ENCODE data around the gene RASSF1. TPM values are rescaled to one million over a fixed set of nuclear protein-coding genes. Genes with fewer than 3 reads are reported as not detected.

The RASSF1 gene
- total and polyA plus RNA-seq, 2 of the 13 experiments (the other 11 are each of a cell fraction or from before 2014, with no cell fraction given) = 10.2 to 27.5 TPM

DNA sequence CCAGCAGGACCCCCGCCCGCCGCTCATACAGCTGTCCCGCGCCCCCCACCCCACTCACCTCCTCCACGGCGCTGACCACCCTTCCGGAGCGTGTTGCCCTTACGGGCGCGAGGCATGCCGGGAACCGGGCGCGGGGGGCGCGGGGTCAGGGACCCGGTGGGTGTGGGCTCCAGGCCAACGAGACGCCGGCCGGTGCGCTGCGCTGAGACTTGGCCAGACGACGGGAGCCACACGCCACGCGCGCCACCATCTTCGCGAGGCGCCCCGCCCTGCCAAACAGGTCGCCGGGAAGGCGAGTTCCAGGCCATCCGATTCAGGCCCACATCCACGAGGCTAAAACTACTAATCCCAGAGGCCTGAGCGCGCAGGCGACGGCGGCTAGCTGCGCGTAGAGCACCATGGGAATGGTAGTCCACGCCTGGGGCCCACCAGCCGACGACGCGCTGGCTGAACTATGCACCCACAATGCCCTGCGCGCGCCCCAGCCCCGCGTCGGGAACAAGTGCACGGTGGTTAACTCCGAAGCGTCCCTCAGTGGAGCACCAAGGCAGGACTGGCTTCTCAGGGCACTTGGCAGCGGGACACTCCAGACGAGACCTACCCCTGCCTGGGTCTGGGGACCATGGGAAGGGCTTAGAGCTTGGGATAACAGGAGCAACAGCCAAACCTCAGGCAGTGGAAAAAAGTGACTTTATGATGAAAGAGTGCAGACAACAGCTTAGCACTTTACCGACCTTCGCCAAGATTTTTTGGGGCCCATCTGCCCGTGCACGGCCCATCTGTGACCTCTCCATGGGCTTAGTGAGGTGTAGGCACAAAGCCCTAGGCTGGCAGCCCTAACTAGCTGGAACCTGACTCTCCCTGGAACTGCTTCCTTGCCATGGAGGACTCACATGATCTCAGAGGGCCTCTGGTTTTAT lies 48.2 kb downstream of the RASSF1 start, which contains the start of gene IFRD2:
TSS of gene IFRD2 (minus strand) at position 271 of the 920 bp plus-strand sequence. CDS start at position 116, 155 bp downstream.
- ChIA-PET CTCF (ENCODE audit: low intra/inter-chr PET ratio, low total read pairs) (interaction anchor here (1.9 kb wide), 1 partner anchor 32 kb away, joined by 4 read pairs; no protein-coding TSS in a partner anchor), POLR2A (interaction anchor here (1.0 to 3.4 kb wide), 18 partner anchors 10 to 97 kb away, joined by 3 to 36 read pairs (median 8); partner anchors contain the start of genes GNAI2, HYAL1, HYAL2 and LSMEM2)
- BruUV-seq (replicated peaks) = TSS peak; percentile 97
- in situ Hi-C loops (cut with HindIII; ENCODE audit: extremely low pct_ligation_motif_present, low pct_unique_long_range_greater_than_20kb) = no loop called here
- Histone ChIP-seq H3K27me3 (ENCODE audit: control insufficient read depth in 1 of 2, insufficient read depth in 2 of 2, low read length in 2 of 2) (no peaks in the 10 kb centered on the region), H3K9ac (ENCODE audit: insufficient read depth, low read depth, low read length) (peak within 1 kb of the TSS; percentile 83), H3K79me2 (ENCODE audit: insufficient read depth, low read length) (peaks cover 15% of the 10 kb centered on the region), H2AFZ (ENCODE audit: low read length) (no peak within 1 kb of the TSS), H3K9me3 (ENCODE audit: low read length) (no peaks in the 10 kb centered on the region), H3K4me2 (ENCODE audit: low read depth, low read length) (peak within 1 kb of the TSS; percentile 98), H3K36me3 (replicated peaks in 1 of 2; ENCODE audit: control insufficient read depth in 1 of 2, insufficient read depth in 2 of 2, low read length in 2 of 2) (peaks cover 21 to 34% of the 10 kb centered on the region in 2 experiments), H3K27ac (ENCODE audit: extremely low read length, insufficient read depth, low read length) (peak within 1 kb of the TSS; percentile 73), H3K4me1 (ENCODE audit: insufficient read depth, low read length) (peaks cover 33% of the 10 kb centered on the region), H3K4me3 (replicated peaks in 1 of 3; ENCODE audit: insufficient read depth in 1 of 3, low read depth in 2 of 3, low read length in 3 of 3) (peak within 1 kb of the TSS; percentile 60 to 92 (median 85)), H4K20me1 (ENCODE audit: insufficient read depth, low read length) (no peaks in the 10 kb centered on the region)
- peak; percentile 91 for ATAC-seq
- intact Hi-C loops (cut with micrococcal nuclease; ENCODE audit: unreplicated experiment) = no loop called here
- WGBS (ENCODE audit: low lambda C conversion rate) = 12% methylated on average over 6 of the region's 67 CpGs
- peak; percentile 95 for DNase-seq (ENCODE audit: low spot score)
- peak; percentile 96 for FAIRE-seq
- TF ChIP-seq FOXC1 (CRISPR knock-in tag; IDR thresholded peaks at IDR 0.05; ENCODE audit: borderline replicate concordance) = no peak; the same call in 1 of the 2 replicates
- TF ChIP-seq, protein P1, sequence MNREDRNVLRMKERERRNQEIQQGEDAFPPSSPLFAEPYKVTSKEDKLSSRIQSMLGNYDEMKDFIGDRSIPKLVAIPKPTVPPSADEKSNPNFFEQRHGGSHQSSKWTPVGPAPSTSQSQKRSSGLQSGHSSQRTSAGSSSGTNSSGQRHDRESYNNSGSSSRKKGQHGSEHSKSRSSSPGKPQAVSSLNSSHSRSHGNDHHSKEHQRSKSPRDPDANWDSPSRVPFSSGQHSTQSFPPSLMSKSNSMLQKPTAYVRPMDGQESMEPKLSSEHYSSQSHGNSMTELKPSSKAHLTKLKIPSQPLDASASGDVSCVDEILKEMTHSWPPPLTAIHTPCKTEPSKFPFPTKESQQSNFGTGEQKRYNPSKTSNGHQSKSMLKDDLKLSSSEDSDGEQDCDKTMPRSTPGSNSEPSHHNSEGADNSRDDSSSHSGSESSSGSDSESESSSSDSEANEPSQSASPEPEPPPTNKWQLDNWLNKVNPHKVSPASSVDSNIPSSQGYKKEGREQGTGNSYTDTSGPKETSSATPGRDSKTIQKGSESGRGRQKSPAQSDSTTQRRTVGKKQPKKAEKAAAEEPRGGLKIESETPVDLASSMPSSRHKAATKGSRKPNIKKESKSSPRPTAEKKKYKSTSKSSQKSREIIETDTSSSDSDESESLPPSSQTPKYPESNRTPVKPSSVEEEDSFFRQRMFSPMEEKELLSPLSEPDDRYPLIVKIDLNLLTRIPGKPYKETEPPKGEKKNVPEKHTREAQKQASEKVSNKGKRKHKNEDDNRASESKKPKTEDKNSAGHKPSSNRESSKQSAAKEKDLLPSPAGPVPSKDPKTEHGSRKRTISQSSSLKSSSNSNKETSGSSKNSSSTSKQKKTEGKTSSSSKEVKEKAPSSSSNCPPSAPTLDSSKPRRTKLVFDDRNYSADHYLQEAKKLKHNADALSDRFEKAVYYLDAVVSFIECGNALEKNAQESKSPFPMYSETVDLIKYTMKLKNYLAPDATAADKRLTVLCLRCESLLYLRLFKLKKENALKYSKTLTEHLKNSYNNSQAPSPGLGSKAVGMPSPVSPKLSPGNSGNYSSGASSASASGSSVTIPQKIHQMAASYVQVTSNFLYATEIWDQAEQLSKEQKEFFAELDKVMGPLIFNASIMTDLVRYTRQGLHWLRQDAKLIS (CRISPR knock-in tag; IDR thresholded peaks at IDR 0.05) = no peak
- TF ChIP-seq, protein P2, sequence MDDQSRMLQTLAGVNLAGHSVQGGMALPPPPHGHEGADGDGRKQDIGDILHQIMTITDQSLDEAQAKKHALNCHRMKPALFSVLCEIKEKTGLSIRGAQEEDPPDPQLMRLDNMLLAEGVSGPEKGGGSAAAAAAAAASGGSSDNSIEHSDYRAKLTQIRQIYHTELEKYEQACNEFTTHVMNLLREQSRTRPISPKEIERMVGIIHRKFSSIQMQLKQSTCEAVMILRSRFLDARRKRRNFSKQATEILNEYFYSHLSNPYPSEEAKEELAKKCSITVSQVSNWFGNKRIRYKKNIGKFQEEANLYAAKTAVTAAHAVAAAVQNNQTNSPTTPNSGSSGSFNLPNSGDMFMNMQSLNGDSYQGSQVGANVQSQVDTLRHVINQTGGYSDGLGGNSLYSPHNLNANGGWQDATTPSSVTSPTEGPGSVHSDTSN (CRISPR knock-in tag; IDR thresholded peaks at IDR 0.05; ENCODE audit: borderline replicate concordance) = no peak
- no peak for TF ChIP-seq MTA3 (CRISPR knock-in tag; IDR thresholded peaks at IDR 0.05)
- TF ChIP-seq MAZ (IDR thresholded peaks at IDR 0.05; ENCODE audit: borderline replicate concordance, low read depth, low read length) = peak; percentile 90
- peak; percentile 97 for TF ChIP-seq MAZ (CRISPR knock-in tag; IDR thresholded peaks at IDR 0.05; ENCODE audit: low read depth)
- TF ChIP-seq, protein P3, sequence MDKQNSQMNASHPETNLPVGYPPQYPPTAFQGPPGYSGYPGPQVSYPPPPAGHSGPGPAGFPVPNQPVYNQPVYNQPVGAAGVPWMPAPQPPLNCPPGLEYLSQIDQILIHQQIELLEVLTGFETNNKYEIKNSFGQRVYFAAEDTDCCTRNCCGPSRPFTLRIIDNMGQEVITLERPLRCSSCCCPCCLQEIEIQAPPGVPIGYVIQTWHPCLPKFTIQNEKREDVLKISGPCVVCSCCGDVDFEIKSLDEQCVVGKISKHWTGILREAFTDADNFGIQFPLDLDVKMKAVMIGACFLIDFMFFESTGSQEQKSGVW (CRISPR knock-in tag; IDR thresholded peaks at IDR 0.05; ENCODE audit: borderline replicate concordance) = no peak
- 0 out of 2 replicates have a peak, but pooled peaks have one; percentile 5 for TF ChIP-seq HNF4G (IDR thresholded peaks at IDR 0.05; ENCODE audit: borderline replicate concordance, low read depth, low read length)
- TF ChIP-seq HNF4G (CRISPR knock-in tag; IDR thresholded peaks at IDR 0.05; ENCODE audit: borderline replicate concordance, low read depth) = no peak
- TF ChIP-seq ZNF652 (CRISPR knock-in tag; IDR thresholded peaks at IDR 0.05; ENCODE audit: borderline replicate concordance, low read depth) = peak; percentile 89
- TF ChIP-seq, protein P4, sequence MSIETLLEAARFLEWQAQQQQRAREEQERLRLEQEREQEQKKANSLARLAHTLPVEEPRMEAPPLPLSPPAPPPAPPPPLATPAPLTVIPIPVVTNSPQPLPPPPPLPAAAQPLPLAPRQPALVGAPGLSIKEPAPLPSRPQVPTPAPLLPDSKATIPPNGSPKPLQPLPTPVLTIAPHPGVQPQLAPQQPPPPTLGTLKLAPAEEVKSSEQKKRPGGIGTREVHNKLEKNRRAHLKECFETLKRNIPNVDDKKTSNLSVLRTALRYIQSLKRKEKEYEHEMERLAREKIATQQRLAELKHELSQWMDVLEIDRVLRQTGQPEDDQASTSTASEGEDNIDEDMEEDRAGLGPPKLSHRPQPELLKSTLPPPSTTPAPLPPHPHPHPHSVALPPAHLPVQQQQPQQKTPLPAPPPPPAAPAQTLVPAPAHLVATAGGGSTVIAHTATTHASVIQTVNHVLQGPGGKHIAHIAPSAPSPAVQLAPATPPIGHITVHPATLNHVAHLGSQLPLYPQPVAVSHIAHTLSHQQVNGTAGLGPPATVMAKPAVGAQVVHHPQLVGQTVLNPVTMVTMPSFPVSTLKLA (IDR thresholded peaks at IDR 0.05) = peak; percentile 74
